ENCODE data around the gene CDH4.
A peak's percentile ranks its signal among the peaks of the same experiment; 100 is the strongest.

The CDH4 gene

DNA sequence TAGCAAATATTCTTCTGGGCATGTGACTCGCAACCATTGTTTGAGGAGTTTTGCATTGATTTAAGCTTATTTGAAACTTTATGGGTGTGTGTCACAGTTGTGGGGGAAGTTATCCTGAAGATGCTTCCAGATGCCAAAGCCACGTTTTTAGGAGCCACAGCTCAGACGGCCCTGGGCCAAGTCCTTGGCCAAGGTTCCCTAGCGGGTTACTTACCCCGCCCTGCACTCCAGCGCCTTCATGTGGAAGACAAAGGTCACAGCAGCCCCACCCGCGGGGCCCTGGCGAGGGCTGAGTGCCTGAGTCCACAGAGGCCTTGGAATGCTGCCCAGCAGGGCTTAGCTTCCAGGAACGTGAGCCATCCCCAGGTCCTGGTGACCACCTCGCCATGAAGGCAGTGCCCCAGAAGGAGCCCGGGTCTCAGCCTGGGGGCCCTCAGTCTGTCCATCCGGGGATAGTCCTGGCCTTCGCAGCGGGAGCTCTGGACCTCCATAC lies 308.3 kb downstream of the CDH4 start:
- DNase-seq (ENCODE audit: low read depth, low spot score): peak; percentile 52
- TF ChIP-seq, protein P1, sequence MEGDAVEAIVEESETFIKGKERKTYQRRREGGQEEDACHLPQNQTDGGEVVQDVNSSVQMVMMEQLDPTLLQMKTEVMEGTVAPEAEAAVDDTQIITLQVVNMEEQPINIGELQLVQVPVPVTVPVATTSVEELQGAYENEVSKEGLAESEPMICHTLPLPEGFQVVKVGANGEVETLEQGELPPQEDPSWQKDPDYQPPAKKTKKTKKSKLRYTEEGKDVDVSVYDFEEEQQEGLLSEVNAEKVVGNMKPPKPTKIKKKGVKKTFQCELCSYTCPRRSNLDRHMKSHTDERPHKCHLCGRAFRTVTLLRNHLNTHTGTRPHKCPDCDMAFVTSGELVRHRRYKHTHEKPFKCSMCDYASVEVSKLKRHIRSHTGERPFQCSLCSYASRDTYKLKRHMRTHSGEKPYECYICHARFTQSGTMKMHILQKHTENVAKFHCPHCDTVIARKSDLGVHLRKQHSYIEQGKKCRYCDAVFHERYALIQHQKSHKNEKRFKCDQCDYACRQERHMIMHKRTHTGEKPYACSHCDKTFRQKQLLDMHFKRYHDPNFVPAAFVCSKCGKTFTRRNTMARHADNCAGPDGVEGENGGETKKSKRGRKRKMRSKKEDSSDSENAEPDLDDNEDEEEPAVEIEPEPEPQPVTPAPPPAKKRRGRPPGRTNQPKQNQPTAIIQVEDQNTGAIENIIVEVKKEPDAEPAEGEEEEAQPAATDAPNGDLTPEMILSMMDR (IDR thresholded peaks at IDR 0.05; ENCODE audit: low read depth, low read length): peak; percentile 33
- H3K4me3 ChIP-seq (ENCODE audit: low read depth, low read length): no peak overlapping the region
- in situ Hi-C loops (cut with HindIII; ENCODE audit: low sequenced_read_pairs): no loop called here

DNA sequence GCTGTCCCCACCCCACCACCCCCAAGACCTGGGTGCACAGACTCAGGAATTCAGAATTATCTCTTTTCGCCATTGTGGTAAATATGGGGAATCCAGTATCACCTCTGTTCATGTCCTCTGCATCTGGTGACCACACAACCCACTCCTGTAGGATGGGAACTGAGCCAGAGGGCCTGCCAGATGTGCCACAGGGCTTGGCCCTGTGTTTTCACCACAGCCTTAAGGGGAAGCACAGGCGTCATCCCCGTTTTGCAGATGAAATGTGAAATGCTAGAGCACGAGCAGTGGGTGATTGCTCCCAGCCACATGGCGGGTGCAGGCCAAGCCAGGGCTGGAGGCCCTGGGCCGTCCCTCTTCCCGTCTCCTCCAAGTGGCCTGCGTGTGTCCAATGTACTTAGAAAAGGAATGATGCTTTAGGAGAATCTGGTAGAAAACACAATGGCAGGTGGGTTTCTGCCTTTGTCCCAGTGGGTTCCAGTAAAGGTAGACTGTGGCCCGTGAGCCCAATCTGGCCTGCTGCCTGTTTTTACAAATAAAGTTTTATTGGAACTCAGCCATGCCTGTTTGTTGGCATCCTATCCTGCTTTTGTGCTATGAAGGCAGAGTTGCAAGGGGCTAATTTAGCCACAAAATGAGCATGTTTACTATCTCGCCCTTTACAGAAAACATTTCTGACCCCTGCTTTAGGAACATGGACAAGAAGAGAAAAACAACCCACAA lies 309.2 kb downstream of the CDH4 start:
- TF ChIP-seq, protein P1 (IDR thresholded peaks at IDR 0.05; ENCODE audit: low read depth, low read length): no peak
- DNase-seq (ENCODE audit: low read depth, low spot score): no peak
- in situ Hi-C loops (cut with HindIII; ENCODE audit: low sequenced_read_pairs): no loop called here
- H3K4me3 ChIP-seq (ENCODE audit: low read depth, low read length): no peak overlapping the region

DNA sequence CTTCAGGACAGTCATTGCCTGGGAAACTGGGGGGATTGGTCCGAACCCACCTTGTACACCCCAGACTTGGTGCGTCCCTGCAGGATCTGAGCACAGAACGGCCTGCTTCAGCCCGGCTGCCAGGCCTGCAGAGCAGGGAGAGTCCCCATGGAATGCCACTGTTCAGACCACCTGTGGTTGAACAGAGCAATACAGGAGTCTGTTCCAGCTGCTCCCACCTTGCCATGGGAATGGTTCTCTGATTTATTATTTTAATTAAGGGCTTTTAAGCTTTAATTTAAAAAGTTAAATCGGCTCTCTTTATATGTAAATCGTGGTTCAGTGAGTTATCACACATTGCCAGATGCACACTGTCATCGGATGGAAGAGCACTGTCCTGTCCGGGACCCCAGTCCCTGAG lies 310.4 kb downstream of the CDH4 start:
- TF ChIP-seq, protein P1 (IDR thresholded peaks at IDR 0.05; ENCODE audit: low read depth, low read length): no peak
- H3K4me3 ChIP-seq (ENCODE audit: low read depth, low read length): no peak overlapping the region
- in situ Hi-C loops (cut with HindIII; ENCODE audit: low sequenced_read_pairs): no loop called here
- no peak for DNase-seq (ENCODE audit: low read depth, low spot score)

DNA sequence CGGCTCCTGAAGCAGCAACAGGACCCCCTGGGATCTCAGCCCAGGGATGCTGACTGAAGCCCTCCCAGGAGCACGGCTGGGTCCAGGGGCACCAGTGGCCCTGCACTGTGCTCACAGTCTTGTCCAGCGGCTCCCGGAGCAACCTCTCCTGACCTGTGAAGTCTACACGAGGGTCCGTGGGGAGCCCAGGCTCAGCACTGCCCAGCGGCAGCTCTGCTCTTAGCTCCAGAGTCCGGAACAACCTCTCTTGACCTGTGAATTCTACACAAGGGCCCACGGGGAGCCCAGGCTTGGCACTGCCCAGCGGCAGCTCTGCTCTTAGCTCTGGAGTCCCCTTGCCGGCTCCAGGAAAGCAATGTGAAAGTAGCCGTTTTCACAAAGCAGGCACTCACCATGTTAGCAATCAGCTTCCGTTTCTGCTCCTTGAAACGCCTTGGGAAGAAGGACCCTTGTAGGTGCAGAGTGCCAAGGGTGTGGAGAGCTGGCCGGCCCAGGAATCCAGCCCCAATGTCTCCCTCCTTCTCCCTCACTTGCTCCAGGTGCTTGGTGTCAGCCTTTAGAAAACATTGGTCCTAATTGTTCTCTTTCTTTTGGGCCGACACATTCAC lies 310.9 kb downstream of the CDH4 start:
- no peak for DNase-seq (ENCODE audit: low read depth, low spot score)
- in situ Hi-C loops (cut with HindIII; ENCODE audit: low sequenced_read_pairs): no loop called here
- TF ChIP-seq, protein P1 (IDR thresholded peaks at IDR 0.05; ENCODE audit: low read depth, low read length): no peak
- H3K4me3 ChIP-seq (ENCODE audit: low read depth, low read length): no peak overlapping the region

DNA sequence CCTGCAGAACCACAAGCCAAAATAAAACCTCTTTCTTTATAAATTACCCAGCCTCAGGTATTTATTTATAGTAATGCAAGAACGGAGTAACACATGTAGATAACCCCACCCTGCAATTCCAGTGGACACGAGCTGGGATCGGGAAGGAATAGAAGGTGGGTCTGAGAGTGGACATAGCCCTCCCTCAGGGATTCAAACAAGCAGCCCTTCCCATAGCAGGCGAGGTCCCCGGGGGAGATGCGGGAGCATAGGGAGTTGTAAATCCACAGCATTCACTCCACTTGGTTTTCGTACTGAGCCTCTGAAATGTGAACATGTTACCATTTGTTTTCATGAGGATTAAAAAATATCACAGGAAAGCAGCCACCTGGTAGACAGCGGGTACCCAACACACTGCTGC lies 312.6 kb downstream of the CDH4 start:
- TF ChIP-seq, protein P1 (IDR thresholded peaks at IDR 0.05; ENCODE audit: low read depth, low read length): no peak
- H3K4me3 ChIP-seq (ENCODE audit: low read depth, low read length): no peak overlapping the region
- in situ Hi-C loops (cut with HindIII; ENCODE audit: low sequenced_read_pairs): no loop called here
- DNase-seq (ENCODE audit: low read depth, low spot score): no peak

DNA sequence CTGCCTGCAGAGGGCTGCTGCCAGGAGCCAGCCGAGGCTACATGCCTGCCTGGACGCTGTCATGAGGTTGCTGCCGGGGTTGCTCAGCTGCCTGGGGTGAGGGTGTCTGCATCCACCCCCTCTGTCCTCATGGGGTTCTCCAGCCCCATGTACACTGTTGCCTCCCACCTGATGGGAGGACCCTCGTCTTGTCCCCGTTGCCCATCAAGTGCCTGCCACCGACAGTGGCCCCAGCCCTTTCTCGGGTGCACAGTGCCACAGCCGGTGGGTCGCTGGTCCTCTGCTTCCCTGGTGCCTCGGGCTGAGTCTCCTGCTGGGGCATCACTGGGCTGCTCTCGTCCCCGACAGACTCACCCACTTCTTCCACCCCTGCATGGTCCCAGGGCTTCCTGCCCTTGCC lies 313.7 kb downstream of the CDH4 start:
- no peak for DNase-seq (ENCODE audit: low read depth, low spot score)
- H3K4me3 ChIP-seq (ENCODE audit: low read depth, low read length): no peak overlapping the region
- in situ Hi-C loops (cut with HindIII; ENCODE audit: low sequenced_read_pairs): no loop called here
- TF ChIP-seq, protein P1 (IDR thresholded peaks at IDR 0.05; ENCODE audit: low read depth, low read length): no peak

Data from astrocyte of the spinal cord (primary cell).